HG02840 (cell line): Measurements from ENCODE around the gene GDF9.

Source experiments
- ATAC-seq: cut with Tn5 transposase; IDR thresholded peaks from one replicate; pipeline ENCODE4 v1.9.1; 2021; ENCODE audit warnings: mild to moderate bottlenecking, moderate library complexity, moderate number of reproducible peaks; ENCODE audit not compliant: unreplicated experiment, low FRiP score

The GDF9 gene

DNA sequence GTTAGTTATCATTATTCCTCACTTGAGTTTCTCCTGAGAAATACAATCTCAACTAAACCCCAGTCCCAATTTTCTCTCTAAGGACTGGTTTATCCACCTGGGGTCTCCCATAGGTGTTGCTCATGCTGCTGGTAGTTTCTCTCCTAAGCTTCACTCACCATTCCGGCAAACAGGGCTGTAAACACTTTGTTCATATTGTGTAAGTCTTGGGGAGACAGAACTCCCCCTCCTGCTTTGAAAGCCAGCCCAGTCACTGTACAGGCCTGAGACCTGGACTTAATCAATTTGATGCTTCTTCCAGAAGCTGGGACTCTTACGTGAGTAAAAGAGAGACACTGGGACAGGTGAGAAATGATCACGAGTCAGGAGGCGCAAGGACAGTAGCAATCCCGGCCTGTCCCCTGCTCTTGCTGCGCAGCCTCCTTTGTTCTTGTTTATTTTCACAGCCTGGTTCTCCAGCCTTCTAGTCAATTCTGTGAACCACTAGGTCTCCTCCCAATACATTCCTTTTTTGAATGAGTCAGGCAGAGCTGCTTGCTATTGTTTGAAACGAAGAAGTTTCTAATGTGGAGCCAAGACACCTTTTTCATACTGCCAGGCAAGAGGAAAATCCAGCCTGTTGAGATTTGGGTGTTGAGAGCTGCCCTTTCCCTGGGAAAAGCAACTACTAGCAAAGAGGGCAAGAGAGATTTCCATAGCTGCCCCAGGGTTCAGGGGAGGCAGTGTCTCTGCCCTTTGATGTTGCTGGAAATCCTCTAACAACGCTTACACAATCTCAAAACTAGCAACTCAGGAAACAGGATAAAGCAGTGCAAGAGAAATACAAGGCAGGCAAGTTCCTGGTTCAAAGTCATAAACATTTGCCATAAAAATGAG, 26.6 kb downstream of the GDF9 start:
- ATAC-seq = no peak

- ATAC-seq = no peak
These were observed 27.6 kb downstream of the GDF9 start for GRCh38 chr5:132838516-132839282.

GRCh38 chr5:132837868-132838267, 28.4 kb downstream of the GDF9 start:
- no peak for ATAC-seq

GRCh38 chr5:132836852-132837251, 29.4 kb downstream of the GDF9 start:
- ATAC-seq = no peak

DNA sequence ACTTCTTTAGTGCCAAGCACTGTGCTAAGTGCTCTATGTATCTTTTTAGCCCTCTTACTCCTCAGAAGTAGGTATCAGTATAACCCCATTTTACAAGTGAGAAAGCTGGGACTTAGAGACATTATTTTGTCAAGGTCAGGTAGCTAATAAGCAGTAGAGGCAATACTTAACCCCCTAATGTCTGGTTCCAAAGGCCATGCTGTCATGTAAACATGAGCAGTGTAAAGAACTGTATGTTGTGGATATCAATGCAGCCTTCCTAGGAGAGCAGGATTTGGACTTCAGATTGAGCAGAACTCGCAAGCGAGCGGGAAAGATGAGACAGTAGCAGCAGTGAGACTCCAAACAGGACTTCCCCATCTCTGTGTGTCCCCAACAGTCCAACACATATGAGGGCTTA, 32.2 kb downstream of the GDF9 start:
- no peak for ATAC-seq

- ATAC-seq = no peak
These were observed 33.7 kb downstream of the GDF9 start for GRCh38 chr5:132832612-132833011.

- ATAC-seq = no peak
These were observed 35.0 kb downstream of the GDF9 start for GRCh38 chr5:132831095-132831860.

- peak; percentile 47 for ATAC-seq
These were observed 35.7 kb downstream of the GDF9 start, which contains the start of gene SHROOM1 for GRCh38 chr5:132830436-132831094. TSS of gene SHROOM1 (minus strand) at chr5:132830647. CDS start at chr5:132826140, 4,507 bp downstream.

- peak; percentile 69 for ATAC-seq
These were observed 36.4 kb downstream of the GDF9 start for GRCh38 chr5:132829742-132830435.

- no peak for ATAC-seq
These were observed 37.3 kb downstream of the GDF9 start for GRCh38 chr5:132828846-132829494.

DNA sequence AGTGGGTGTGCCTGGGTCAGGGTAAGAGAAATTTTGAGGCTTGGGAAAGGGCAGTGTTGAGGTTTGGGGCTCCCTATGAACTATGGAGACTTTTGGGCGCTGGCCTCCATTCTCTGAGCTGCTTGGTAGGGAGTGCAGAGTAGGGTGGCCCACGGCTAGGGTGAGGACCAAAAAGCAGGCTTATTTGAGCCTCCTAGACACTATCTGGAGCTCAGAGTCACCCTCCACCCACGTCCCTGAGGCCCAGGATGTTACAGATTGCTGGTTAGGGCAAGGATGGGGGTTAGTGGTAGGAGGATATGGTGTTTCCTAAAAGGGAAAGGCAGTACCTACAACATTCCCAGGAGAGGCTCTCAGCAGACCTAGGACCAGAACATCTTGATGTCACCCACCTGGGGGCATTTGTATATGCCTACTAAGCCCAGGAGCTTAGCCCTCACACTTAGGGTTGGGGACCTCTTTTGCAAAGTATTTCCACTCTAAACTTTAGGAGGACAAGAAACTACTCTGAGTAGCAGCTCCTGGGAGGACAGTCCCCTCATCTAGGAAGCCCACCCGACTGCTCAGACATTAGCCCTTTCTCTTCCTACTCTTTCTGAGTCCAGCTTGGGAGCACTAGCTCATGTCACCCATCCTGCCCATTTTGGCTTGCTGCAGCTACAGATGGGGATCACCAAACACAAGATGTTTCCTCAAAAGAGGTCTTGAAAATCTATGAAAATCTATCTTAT, 38.2 kb downstream of the GDF9 start:
- no peak for ATAC-seq

DNA sequence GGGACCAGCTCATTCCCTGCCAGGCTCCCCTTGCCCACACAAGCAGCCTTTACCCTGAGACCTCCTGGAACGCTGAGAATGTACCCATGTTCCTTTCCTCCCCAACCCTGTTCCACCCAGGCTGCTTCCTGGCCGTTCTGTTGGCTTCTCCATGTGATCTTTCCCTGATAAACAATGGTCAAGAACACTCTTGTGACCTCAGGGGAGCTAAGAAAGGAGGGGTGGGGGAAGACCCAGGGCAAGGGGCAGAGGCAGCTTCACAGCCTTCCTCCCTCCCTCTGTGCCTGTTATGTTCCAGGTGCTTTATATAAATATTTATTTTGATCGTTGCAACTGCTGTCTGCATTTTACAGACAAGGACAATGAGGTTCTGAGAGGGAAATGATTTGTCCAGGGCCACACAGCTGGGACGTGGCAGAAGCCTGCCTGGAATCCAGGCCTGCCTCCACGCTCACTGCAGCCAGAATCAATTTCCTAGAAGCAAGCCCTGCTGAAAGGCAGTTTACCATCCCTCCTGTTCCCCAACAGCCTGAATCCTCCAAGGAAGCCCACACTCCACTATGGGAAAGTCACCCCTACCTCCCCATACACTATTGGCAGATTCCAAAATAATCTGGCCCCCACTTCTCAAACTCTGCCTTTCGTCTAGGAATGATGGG, 39.7 kb downstream of the GDF9 start:
- ATAC-seq = no peak

DNA sequence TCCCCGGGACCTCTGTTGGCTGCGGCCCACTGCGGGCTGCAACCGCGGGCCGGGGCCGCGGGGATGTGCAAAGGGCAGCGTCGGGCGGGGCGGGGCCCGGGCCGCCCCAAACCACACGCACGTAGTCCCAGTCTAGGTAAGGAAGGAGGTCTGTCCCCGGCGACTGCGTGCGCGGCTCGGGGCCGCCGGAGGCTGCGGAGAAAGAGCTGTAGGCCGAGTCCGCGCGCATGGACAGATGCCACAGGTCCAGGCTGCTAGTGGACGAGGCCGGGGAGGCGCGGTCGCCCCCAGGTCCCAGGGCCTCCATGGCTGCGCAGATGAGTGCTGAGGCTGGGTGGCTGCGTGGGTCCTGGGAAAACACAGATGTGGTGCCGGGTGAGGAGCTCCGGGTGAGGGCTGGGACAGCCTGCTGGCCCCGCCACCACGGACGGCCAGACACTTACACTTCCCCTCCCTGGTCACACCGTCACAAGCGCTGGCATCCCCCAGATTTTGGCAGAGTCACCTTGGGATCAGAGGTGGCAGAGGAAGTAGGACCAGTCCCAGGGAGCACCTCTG, 40.4 kb downstream of the GDF9 start:
- ATAC-seq = no peak

- ATAC-seq = no peak
These were observed 41.0 kb downstream of the GDF9 start for GRCh38 chr5:132825033-132825833.

- ATAC-seq = no peak
These were observed 41.8 kb downstream of the GDF9 start for GRCh38 chr5:132824426-132824825.

DNA sequence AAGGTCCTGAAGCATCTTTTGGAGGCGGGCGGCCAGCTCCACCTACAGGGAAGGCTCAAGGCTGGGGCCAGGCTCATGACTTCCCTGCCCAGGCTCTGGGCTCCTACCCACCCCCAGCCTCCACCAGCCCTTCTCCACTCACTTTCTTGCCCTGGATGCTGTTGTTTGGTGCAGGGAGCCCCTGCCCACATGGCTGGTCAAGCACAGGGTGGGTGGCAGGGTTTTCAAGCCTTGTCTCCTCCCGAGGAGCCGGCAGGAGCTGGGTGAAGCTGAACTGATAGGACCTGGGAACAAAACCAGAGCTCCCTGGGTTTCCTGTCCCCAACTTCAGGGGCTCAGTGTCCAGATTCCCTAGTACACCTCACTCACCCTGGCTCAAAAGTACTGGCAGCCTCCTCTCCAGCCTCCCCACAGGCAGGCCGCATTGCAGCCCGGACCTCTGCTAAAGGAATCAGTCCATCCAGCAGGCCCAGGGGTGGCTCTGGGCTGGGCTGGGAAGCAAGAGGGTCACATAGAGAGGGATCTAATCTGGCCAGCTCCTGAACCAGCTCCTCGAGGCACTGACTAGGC, 42.7 kb downstream of the GDF9 start:
- ATAC-seq = no peak
